NCI-H446 treated with DMSO at 0.1 percent for 48 hours (cell line): ENCODE measurements around the gene ZNF385C.
"Not testable (repeated sequence)": the region's sequence is repeated elsewhere in the genome, so short reads cannot be mapped to it uniquely, and the experiment has no call there.

Experiments
- DNase-seq: peaks from one replicate; lab custom pipeline; 2025; lab: John Stamatoyannopoulos, UW

ZNF385C gene

DNA sequence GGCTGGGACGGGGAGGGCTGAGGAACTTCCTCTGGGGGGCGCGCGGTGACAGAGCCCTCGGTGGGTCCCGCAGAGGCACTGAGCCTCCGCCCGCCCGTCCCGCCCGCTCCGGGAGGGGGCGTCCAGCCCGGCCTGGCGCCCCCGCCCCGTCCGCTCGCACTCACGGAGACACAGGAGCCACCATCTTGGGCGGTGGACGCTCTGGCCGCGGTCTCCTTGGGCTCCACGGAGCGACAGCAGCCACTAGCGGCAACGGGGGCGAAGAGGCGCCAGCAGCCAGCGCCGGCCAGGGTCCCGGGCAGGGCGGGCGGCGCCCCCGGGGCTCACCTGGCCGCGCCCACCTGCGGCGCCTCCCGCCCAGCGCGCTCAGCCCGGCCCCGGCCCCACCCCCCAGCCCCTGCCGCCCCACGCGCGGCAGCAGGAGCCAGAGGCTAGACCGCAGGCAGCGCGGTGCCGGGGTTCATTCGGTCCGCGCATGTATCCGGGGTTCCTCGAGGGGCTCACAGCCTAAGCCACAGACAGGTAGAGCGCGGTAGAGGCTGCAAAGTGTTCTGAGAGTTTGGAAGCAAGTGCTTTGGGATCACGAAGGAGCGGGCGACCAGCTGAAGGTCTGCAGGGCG is 47.8 kb downstream of the ZNF385C start, which contains the start of gene C17orf113:
Gene C17orf113 (minus strand): TSS at position 209 of the 620 bp plus-strand sequence. CDS start 7,225 bp downstream, outside the sequence.
- DNase-seq, result peak; percentile 9

DNA sequence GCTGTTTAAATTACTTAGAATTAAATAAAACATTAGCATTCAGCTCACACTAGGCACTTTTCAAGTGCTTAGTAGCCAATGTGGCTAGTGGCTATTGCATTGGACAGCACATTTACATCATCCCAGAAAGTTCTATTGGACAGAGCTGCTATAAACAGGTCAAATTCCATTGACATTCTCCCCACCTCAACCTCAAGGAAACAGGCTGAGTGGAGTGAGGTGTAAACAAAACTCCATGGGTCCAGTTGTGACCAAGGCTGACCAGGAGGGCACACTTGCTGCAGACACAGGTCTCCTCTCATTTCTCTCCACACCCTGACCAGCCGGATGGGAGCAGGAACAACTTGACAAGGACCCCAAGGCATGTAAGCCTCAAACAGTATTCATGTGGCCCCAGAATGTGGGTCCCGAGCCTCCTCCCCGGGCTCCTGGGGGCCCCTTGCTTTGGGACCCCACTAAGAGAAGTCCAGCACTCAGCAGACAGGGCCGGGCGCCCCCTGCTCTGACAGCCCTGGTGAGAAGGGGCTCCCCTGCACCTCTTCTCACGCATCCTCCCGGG is 48.4 kb downstream of the ZNF385C start:
- DNase-seq, result no peak

- no peak for DNase-seq
Measured at GRCh38 chr17:42047343-42047742, 50.9 kb downstream of the ZNF385C start.

- no peak for DNase-seq
Measured at GRCh38 chr17:42045719-42046118, 52.6 kb downstream of the ZNF385C start.

GRCh38 chr17:42042598-42043319 is 55.5 kb downstream of the ZNF385C start:
- no peak for DNase-seq

DNA sequence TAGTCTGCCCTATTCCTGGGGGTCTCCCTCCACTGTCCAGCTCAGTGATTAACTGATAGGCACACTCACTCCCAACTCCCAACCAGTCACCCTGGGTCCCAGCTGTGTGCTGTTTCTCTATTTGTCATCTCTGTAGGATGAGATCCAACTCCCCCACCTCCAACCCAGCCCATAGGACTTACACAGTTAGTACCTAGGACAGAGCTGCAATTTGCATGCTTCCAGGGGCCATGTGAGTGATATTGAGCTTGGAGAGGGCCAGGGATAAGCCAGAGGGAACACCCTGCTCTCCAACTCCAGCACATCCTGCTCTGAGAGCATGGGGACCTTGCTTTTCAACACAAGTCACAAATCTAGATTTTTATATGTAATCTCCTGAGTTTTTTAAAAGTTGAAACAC is 56.7 kb downstream of the ZNF385C start:
- DNase-seq, result no peak

DNA sequence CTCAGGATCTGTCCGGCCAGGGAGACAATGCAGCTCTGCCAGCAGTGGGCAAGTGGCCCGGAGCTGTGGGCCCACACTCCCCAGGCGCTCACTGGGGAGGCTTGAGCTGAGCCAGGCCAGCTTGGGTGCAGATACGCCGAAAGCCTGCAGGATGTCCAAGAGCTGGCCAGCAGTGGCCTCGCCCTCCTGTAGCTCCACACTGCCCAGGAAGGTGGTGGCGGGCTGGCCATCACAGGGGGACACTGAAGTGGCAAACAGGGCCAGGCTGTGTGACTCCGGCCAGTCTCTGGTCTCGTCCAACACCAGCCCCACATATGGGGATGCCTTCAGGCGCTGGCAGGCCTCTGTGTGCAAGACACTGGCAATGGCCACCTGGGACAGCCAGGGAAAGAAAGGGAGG is 57.5 kb downstream of the ZNF385C start:
- DNase-seq, result no peak

DNA sequence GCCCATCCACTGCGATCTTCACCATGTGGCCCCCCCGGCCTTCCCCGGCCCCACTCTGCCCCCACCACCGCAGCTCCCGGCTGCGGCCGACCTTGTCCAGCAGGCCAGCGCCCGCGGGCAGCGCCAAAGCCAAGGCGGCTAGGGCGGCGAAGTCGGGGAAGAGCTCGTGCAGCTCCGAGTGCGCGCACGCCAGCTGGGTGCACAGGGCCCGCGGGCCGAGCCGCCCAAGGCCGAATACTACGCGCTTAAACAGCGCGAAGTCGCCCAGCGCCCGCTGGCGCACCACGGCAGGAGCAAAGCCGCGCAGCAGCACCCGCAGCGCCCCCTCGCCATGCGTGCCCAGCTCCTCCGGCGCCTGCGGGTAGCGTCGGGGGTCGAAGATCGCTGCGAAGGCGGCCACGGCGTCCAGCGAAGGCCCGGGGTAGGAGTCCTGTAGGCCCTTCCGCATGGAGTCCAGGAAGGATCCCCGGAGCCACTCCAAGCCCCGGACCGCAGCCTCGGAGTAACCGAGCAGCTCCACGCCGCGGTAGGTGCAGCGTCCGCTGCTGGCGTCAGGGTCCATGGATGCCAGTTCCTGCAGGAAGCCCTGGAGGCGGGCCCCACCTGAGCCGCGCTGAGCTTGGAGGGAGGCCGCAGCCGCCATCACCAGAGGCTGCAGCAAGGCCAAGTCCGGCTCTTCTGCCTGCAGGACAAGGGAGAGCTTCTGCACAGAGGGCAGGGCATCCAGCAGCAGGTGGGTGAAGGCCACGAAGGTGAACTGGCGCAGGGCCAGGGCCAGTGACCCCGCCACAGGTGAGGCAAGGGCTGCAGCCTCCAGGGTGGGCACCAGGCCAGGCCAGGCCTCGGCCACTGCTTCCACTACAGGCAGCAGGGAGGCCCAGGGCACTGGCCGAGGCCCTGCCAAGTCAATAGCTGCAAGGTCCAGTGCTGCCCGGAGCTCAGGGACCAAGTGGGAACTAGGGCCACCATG is 58.2 kb downstream of the ZNF385C start:
- DNase-seq, result no peak

DNA sequence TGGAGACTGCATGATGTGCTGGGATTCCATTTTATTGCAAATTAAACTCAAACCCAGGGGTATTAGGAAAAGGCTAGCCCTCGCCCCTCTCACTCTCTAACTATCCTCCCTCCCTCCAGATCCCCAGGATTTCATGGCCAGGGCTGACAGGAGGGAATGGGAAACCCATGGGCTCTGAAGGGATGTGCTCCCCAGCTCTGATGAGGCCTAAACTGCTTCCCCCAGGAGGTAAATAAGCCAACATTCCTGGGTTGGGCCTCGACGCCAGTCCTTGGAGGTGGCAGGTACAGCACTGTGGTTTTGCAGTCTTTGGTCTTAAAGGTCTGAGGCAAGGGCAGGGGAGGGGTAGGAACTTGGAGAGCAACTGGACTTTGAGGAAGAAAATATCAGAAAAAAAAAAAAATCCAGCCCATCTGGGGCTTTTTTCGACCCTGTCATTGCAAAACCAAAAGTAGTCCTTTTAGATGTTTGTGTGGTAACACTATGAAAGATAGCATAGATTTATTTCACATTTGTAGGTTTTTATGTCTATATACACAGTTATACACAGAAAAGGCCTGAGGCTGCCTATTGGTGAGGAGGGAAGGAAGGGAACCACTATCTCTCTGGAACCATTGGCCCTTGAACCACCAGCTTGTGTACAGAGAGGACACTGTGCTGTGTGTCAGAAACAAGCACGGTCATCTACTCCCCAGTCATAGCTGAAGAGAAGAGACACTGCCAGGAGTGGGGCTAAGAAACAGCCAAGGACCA is 59.9 kb downstream of the ZNF385C start:
- no peak for DNase-seq

- DNase-seq, result no peak
Measured at GRCh38 chr17:42034059-42034458, 64.2 kb downstream of the ZNF385C start.

DNA sequence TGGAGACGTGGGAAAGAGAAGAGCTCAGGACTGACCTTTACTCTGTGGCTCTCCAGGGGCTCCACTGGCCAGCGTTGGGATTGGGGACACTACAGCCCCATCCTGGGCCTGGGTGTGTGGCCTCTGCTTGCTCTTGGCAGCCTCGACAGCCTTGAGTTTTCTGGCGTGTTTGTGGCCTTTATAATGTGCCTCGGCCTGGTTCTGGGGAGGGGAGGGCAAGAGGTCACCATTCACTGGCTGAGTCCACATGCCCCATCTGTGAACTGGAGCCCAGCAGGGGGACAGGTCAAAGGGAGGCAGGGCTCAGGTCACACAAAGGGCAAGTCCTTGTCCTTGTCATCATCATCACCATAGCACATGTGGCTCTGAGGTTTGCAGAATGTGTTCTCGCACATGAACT is 66.7 kb downstream of the ZNF385C start:
- DNase-seq, result no peak

DNA sequence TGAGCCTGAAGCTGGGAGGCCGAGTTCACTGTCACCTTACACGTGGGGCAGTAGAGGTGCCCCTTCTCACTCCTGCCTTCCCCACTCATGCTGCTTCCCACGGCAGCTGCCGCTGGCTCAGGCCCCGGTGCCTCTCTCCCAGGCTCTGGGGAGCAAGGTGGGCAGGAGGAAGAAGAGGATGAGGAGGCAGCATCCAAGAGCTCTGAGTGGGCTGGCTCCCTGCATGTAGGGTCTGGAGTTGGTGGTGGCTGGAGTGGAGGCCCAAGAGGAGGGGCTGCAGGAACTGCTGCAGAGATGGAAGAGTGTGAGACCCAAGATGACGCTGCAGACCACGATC is 69.5 kb downstream of the ZNF385C start:
- no peak for DNase-seq

DNA sequence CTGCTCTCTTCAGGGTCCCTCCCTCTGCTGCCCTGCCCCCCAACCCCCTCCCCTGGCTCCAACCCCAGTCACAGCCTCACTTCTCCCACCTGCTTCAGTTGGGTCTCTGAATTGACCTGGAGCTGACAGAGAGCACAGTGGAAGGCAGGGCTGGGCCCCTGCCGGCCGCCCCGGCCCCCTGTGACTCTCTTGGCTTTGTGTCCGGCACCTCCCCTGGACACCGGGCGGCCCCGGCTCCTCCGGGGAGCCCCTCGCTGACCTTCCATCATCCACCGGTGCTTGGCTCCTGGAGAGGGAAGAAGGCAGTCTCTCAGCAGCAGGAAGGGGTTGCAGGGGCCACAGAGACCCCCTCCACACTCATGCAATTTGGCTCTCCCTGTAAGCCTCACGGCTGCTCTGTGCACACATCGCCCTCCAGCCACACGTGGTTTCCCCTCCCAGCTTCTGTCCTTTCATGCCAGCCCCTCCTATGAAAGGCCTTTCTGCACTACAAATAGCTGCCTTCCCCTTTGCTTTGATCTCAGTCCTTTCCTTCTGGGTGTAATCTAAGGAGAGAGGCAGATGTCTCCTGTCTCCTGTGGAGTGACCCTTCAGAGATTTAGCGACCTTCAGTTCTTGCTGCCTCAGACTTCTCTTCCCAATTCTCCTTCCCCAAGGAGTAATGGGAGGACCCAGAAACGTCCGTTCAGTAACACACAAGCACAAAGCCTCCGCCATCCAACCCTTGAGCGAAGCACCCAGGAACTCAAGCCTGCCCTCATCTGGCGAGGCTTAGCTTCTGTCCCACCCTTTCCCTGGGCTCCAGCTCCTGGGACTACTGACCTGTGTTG is 70.1 kb downstream of the ZNF385C start:
- no peak for DNase-seq

- DNase-seq, result no peak
Measured at GRCh38 chr17:42027590-42027889, 70.7 kb downstream of the ZNF385C start.

DNA sequence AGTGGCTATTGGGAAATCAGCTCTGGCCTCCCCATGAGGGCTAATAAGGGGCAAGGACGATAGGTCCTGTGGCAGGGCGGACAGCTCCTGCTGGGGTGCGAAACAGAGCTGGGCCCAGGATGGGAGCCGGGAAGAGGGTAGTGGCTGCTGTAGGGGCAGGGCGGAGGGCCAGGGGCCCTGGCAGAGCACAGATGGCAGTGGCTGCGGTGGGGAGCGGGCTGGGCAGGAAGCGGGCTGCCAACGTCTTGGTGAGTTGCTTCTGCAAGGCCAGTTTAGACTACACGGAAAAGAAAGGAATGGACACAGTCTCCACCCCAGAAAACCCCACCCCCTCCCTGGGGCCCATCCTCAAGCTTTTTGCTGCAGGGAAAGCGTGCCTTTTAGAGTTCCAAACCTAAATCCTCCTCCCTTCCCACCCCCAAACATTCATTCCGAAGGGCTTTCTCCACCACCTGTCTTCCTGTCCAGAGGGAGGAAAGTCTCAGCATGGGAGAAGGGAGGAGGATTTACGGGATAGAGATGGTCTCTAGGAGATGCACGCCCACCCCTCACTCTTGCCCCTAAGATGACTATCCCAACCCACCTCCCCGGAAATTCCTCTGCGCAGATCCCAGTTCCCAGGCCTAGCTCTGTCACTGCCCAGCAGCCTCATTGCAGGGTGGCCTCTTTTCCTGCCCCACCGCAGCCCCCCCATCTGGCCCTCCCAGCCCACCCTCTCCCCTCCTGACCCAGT is 71.2 kb downstream of the ZNF385C start:
- DNase-seq, result no peak

GRCh38 chr17:42025936-42026335 is 72.3 kb downstream of the ZNF385C start:
- DNase-seq, result no peak

- no peak for DNase-seq
Measured at GRCh38 chr17:42025191-42025579, 73.1 kb downstream of the ZNF385C start.

- no peak for DNase-seq
Measured at GRCh38 chr17:42023524-42024349, 74.5 kb downstream of the ZNF385C start.

- DNase-seq, result not testable (repeated sequence)
Measured at GRCh38 chr17:42020845-42021244, 77.4 kb downstream of the ZNF385C start.
